Spleen (tissue), 7 donors: ENCODE results near the gene FDX1.

Experiments
- POLR2A ChIP-seq, 3 donors: fragments of 450-650 bp; IDR thresholded peaks; one replicate each; pipeline ENCODE4 v1.5.1; 2017; ENCODE audit warnings: antibody characterized with exemption in 3 of 3, mild to moderate bottlenecking in 1 of 3
- TF ChIP-seq, protein P1 (sequence below), 11 experiments: fragments of 200-600 bp in 7 of 11; fragments of 450-650 bp in 4 of 11; sonication (generic) in 4 of 11; IDR thresholded peaks in 8 of 11; conservative IDR thresholded peaks in 3 of 11; 1 replicate in 7 of 11; 2 replicates in 4 of 11; pipeline versions ENCODE4 v1.4.0 to v1.8.0; 2016 to 2021; ENCODE audit warnings: antibody characterized with exemption in 11 of 11, inconsistent platforms in 4 of 11, mild to moderate bottlenecking in 1 of 11
- donor health status: DM: no; HTN: no; CAD: no; lungs with moderate emphysema.
- donor health status: DM: no; HTN: no; CAD: no.
- donor health status: DM: no; HTN: no; CAD: no.

DNA sequence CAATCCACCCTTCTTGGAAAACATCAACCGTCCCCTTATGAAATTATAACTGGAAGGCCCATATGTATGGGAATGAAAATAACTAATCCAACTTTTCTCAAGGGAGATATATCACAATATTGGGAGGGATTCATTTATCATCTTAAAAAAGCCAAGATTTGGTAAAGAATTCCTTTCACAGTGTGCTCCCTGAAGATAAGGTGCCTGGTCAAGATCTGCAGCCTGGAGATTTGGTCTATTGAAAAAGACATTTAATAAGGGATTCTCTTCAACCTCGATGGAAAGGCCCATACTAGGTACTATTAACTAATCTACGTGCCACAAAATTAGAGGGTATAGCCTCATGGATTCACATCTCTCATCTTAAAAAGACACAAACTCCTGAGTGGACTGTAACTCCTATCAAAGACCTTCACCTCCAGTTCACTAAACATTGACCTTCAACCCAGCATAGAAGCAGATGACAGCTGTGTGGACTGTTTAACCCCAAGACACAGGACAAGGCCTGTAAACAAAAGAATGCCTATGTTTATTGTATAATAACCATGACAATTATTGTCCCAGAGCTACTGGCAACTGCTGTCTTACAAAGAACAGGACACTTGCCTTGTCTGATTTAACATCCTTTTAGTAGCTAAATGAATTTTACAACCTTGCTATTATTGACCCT lies 4.8 kb upstream of the FDX1 start:
- TF ChIP-seq, protein P1, sequence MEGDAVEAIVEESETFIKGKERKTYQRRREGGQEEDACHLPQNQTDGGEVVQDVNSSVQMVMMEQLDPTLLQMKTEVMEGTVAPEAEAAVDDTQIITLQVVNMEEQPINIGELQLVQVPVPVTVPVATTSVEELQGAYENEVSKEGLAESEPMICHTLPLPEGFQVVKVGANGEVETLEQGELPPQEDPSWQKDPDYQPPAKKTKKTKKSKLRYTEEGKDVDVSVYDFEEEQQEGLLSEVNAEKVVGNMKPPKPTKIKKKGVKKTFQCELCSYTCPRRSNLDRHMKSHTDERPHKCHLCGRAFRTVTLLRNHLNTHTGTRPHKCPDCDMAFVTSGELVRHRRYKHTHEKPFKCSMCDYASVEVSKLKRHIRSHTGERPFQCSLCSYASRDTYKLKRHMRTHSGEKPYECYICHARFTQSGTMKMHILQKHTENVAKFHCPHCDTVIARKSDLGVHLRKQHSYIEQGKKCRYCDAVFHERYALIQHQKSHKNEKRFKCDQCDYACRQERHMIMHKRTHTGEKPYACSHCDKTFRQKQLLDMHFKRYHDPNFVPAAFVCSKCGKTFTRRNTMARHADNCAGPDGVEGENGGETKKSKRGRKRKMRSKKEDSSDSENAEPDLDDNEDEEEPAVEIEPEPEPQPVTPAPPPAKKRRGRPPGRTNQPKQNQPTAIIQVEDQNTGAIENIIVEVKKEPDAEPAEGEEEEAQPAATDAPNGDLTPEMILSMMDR (IDR thresholded peaks at IDR 0.05 in 8 of 11, conservative IDR thresholded peaks at IDR 0.05 in 3 of 11) = no peak
- no peak for TF ChIP-seq POLR2A (IDR thresholded peaks at IDR 0.05)
